ENCODE data around the gene PARP11.

PARP11 gene

DNA sequence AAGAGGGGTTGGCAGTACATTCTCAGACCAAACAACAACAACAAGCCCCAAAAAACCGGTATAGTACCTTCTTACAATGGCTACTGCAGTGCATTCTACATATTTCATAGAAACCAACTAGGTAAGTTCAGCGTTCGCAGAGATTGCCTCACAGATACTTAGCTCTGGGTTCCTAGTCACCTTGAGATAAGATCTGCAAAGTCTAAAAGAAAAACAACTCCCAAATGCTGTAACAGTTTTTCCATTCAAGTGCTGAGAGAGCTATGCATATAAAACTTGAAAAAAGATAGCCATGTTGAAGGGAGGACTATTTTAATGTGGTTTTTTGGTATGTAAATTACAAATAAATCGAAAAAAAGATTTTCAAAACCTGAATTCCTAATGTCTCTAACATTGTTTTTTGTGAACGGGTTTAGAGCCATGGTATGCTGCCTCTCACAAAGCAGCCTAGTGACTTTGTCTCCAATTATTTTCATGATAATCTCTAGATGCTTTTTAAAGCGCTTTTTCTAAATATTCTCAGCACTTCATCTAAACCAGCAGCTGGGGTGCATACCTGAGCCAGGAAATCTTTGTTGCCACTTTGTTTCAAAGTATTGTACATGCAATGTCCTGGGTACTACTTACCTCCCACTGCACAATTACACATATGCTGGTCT lies 63.7 kb downstream of the PARP11 start:
- H3K27ac ChIP-seq (ENCODE audit: low read length): no peak overlapping the region
- TF ChIP-seq EZH2 (IDR thresholded peaks at IDR 0.05; ENCODE audit: borderline replicate concordance, low read depth, low read length, severe bottlenecking): no peak
- TF ChIP-seq CTCF (IDR thresholded peaks at IDR 0.05; ENCODE audit: borderline replicate concordance, extremely low read depth, low read length, poor library complexity, severe bottlenecking): no peak
- no peak for DNase-seq
- H3K4me2 ChIP-seq (ENCODE audit: insufficient read depth, low read length): no peak overlapping the region
- no peaks in the 10 kb centered on the region for H3K4me1 ChIP-seq (ENCODE audit: insufficient read depth, low read length)
- H3K79me2 ChIP-seq (ENCODE audit: insufficient read depth, low read length): no peaks in the 10 kb centered on the region
- H3K4me3 ChIP-seq (ENCODE audit: low read depth in 1 of 2, low read length in 2 of 2): no peak overlapping the region
- H3K9ac ChIP-seq (ENCODE audit: low read depth, low read length): no peak overlapping the region
- H3K9me3 ChIP-seq (ENCODE audit: insufficient read depth, low read length, severe bottlenecking): no peaks in the 10 kb centered on the region
- H2AFZ ChIP-seq (ENCODE audit: low read depth, low read length): no peak overlapping the region
- no peak for ATAC-seq (ENCODE audit: insufficient read depth, low read depth)
- H3K27me3 ChIP-seq (ENCODE audit: insufficient read depth, low read length, poor library complexity): no peaks in the 10 kb centered on the region
- no peaks in the 10 kb centered on the region for H4K20me1 ChIP-seq (ENCODE audit: insufficient read depth, low read length)
- H3K36me3 ChIP-seq (ENCODE audit: insufficient read depth, low read length): no peaks in the 10 kb centered on the region

GRCh38 chr12:3805077-3805476 lies 68.1 kb downstream of the PARP11 start:
- Histone ChIP-seq H4K20me1 (ENCODE audit: insufficient read depth, low read length) (no peaks in the 10 kb centered on the region), H3K9me3 (ENCODE audit: insufficient read depth, low read length, severe bottlenecking) (no peaks in the 10 kb centered on the region), H3K27ac (ENCODE audit: low read length) (no peak overlapping the region), H3K4me3 (ENCODE audit: low read depth in 1 of 2, low read length in 2 of 2) (no peak overlapping the region), H2AFZ (ENCODE audit: low read depth, low read length) (no peak overlapping the region), H3K79me2 (ENCODE audit: insufficient read depth, low read length) (no peaks in the 10 kb centered on the region), H3K4me1 (ENCODE audit: insufficient read depth, low read length) (no peaks in the 10 kb centered on the region), H3K9ac (ENCODE audit: low read depth, low read length) (no peak overlapping the region), H3K36me3 (ENCODE audit: insufficient read depth, low read length) (no peaks in the 10 kb centered on the region), H3K27me3 (ENCODE audit: insufficient read depth, low read length, poor library complexity) (no peaks in the 10 kb centered on the region), H3K4me2 (ENCODE audit: insufficient read depth, low read length) (no peak overlapping the region)
- TF ChIP-seq EZH2 (IDR thresholded peaks at IDR 0.05; ENCODE audit: borderline replicate concordance, low read depth, low read length, severe bottlenecking) (no peak), CTCF (IDR thresholded peaks at IDR 0.05; ENCODE audit: borderline replicate concordance, extremely low read depth, low read length, poor library complexity, severe bottlenecking) (no peak)
- no peak for DNase-seq
- no peak for ATAC-seq (ENCODE audit: insufficient read depth, low read depth)

DNA sequence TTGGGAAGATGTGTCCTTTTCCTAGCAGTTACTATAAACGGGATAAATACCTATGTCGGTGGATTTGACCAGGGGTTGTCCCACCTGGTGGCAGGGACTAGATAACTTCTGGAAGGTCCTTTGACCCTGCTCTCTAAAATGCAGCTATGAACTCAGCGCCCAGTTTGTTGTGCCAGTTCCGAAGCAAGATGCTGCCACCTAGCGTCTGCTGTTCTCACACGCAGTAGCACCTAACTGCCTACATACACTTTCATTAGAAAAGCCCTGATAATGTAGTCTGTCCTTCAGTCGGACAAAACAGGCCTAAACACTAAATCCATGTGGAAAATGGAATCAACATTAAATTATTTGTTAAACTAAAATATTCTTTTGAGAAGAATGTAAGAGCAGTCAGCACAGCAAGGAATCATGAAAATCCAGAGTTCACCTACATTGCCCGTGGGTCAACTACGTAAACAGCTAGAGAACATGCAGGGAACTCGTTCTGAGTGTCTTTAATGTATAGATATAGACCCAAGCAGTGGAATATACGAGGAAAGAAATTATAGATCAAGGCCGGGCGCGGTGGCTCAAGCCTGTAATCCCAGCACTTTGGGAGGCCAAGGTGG lies 69.2 kb downstream of the PARP11 start:
- Histone ChIP-seq H4K20me1 (ENCODE audit: insufficient read depth, low read length) (no peaks in the 10 kb centered on the region), H3K9me3 (ENCODE audit: insufficient read depth, low read length, severe bottlenecking) (no peaks in the 10 kb centered on the region), H3K4me1 (ENCODE audit: insufficient read depth, low read length) (no peaks in the 10 kb centered on the region), H3K27ac (ENCODE audit: low read length) (no peak overlapping the region), H3K4me2 (ENCODE audit: insufficient read depth, low read length) (no peak overlapping the region), H3K9ac (ENCODE audit: low read depth, low read length) (no peak overlapping the region), H3K4me3 (ENCODE audit: low read depth in 1 of 2, low read length in 2 of 2) (no peak overlapping the region), H3K36me3 (ENCODE audit: insufficient read depth, low read length) (no peaks in the 10 kb centered on the region), H3K27me3 (ENCODE audit: insufficient read depth, low read length, poor library complexity) (no peaks in the 10 kb centered on the region), H3K79me2 (ENCODE audit: insufficient read depth, low read length) (no peaks in the 10 kb centered on the region), H2AFZ (ENCODE audit: low read depth, low read length) (no peak overlapping the region)
- ATAC-seq (ENCODE audit: insufficient read depth, low read depth) (peak; percentile 95), DNase-seq (peak; percentile 71)
- peak; percentile 96 for TF ChIP-seq CTCF (IDR thresholded peaks at IDR 0.05; ENCODE audit: borderline replicate concordance, extremely low read depth, low read length, poor library complexity, severe bottlenecking)
- TF ChIP-seq EZH2 (IDR thresholded peaks at IDR 0.05; ENCODE audit: borderline replicate concordance, low read depth, low read length, severe bottlenecking): no peak

Data from DND-41 (cell line).